ENCODE results near the gene UBE4A.

DNA sequence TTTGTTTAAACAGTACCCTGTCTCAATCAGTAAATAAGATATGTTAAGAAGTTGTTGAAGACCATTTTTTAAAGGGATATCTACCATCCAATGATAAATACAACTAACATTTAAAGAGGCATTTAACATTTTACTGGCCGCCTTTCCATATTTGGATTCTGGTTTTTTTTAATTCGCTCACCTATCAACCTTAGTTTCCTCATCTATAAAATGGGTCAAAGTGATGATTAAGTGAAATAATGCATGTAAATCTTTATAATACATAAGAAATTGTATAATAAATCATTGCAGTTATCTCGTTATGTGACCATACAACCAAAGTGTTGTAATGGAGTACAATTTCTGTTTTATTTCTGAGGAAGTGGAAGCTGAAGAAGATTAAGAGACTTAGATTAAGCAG, 24.3 kb downstream of the UBE4A start:
- TF ChIP-seq, protein P1, sequence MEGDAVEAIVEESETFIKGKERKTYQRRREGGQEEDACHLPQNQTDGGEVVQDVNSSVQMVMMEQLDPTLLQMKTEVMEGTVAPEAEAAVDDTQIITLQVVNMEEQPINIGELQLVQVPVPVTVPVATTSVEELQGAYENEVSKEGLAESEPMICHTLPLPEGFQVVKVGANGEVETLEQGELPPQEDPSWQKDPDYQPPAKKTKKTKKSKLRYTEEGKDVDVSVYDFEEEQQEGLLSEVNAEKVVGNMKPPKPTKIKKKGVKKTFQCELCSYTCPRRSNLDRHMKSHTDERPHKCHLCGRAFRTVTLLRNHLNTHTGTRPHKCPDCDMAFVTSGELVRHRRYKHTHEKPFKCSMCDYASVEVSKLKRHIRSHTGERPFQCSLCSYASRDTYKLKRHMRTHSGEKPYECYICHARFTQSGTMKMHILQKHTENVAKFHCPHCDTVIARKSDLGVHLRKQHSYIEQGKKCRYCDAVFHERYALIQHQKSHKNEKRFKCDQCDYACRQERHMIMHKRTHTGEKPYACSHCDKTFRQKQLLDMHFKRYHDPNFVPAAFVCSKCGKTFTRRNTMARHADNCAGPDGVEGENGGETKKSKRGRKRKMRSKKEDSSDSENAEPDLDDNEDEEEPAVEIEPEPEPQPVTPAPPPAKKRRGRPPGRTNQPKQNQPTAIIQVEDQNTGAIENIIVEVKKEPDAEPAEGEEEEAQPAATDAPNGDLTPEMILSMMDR (IDR thresholded peaks at IDR 0.05; ENCODE audit: low read length): no peak
- TF ChIP-seq EZH2 (optimal IDR thresholded peaks at IDR 0.05; ENCODE audit: low read depth, low read length) (no peak), EZH2phosphoT487 (IDR thresholded peaks at IDR 0.05; ENCODE audit: low read length) (no peak)

Data from MM.1S (cell line).